KMS-11 (cell line): ENCODE results near the gene ARHGAP1.
A peak's percentile ranks its signal among the peaks of the same experiment; 100 is the strongest.

ENCODE experiments used
- H2AFZ ChIP-seq: fragments of 200-600 bp; sonication (generic); 2 replicates; pipeline ENCODE4 v1.6.1; 2016; ENCODE audit warnings: antibody characterized with exemption, mixed run types, low read depth
- H3K27ac ChIP-seq: fragments of 200-600 bp; sonication (generic); 2 replicates; pipeline ENCODE4 v1.6.1; 2016; ENCODE audit warnings: mild to moderate bottlenecking, mixed run types
- H3K27me3 ChIP-seq: fragments of 200-600 bp; sonication (generic); 2 replicates; pipeline ENCODE4 v1.6.1; 2017; ENCODE audit warnings: mild to moderate bottlenecking, low read depth, mixed run types, moderate library complexity; ENCODE audit not compliant: insufficient read depth
- H3K36me3 ChIP-seq: fragments of 200-600 bp; sonication (generic); 2 replicates; pipeline ENCODE4 v1.6.1; 2017; ENCODE audit warnings: mild to moderate bottlenecking, mixed run types; ENCODE audit not compliant: insufficient read depth
- H3K4me1 ChIP-seq: fragments of 200-600 bp; sonication (generic); 2 replicates; pipeline ENCODE4 v1.6.1; 2016; ENCODE audit warnings: mild to moderate bottlenecking, low read depth, mixed run types; ENCODE audit not compliant: poor library complexity, severe bottlenecking
- H3K4me2 ChIP-seq: fragments of 200-600 bp; sonication (generic); 2 replicates; pipeline ENCODE4 v1.7.0; 2016; ENCODE audit warnings: mild to moderate bottlenecking, mixed run types
- H3K4me3 ChIP-seq: fragments of 200-600 bp; sonication (generic); IDR thresholded peaks from 2 replicates; pipeline ENCODE4 v1.6.1; 2017; ENCODE audit warnings: low read depth, low read length, mixed read lengths; ENCODE audit not compliant: insufficient read depth
- H3K79me2 ChIP-seq: fragments of 200-600 bp; sonication (generic); 2 replicates; pipeline ENCODE4 v1.6.1; 2016; ENCODE audit warnings: low read depth, mixed run types; ENCODE audit not compliant: insufficient read depth
- H3K9ac ChIP-seq: fragments of 200-600 bp; sonication (generic); 2 replicates; pipeline ENCODE4 v1.6.1; 2016; ENCODE audit warnings: mild to moderate bottlenecking, mixed run types
- H4K20me1 ChIP-seq: fragments of 200-600 bp; sonication (generic); 2 replicates; pipeline ENCODE4 v1.6.1; 2016; ENCODE audit warnings: mild to moderate bottlenecking, mixed run types; ENCODE audit not compliant: insufficient read depth
- TF ChIP-seq, protein P1 (sequence below): fragments of 200-600 bp; sonication (generic); conservative IDR thresholded peaks from 2 replicates; pipeline ENCODE4 v1.6.1; 2017; ENCODE audit warnings: low read depth, mild to moderate bottlenecking, antibody characterized with exemption, low read length, moderate library complexity, mixed read lengths

Gene ARHGAP1

DNA sequence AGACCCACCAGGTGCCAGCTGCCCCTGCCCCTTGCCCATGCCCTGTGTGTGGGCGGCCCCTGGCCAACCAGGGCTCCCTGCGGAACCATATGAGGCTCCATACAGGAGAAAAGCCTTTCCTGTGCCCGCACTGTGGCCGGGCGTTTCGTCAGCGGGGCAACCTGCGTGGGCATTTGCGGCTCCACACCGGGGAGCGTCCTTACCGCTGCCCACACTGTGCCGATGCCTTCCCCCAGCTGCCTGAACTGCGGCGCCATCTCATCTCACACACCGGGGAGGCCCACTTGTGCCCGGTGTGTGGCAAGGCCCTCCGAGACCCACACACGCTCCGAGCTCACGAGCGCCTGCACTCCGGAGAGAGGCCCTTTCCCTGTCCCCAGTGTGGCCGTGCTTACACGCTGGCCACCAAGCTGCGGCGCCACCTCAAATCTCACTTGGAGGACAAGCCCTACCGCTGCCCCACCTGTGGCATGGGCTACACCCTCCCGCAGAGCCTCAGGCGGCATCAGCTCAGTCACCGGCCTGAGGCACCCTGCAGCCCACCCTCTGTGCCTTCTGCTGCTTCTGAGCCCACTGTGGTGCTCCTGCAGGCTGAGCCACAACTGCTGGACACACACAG, 4.8 kb upstream of the ARHGAP1 start:
- TF ChIP-seq, protein P1, sequence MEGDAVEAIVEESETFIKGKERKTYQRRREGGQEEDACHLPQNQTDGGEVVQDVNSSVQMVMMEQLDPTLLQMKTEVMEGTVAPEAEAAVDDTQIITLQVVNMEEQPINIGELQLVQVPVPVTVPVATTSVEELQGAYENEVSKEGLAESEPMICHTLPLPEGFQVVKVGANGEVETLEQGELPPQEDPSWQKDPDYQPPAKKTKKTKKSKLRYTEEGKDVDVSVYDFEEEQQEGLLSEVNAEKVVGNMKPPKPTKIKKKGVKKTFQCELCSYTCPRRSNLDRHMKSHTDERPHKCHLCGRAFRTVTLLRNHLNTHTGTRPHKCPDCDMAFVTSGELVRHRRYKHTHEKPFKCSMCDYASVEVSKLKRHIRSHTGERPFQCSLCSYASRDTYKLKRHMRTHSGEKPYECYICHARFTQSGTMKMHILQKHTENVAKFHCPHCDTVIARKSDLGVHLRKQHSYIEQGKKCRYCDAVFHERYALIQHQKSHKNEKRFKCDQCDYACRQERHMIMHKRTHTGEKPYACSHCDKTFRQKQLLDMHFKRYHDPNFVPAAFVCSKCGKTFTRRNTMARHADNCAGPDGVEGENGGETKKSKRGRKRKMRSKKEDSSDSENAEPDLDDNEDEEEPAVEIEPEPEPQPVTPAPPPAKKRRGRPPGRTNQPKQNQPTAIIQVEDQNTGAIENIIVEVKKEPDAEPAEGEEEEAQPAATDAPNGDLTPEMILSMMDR, result no peak
- Histone ChIP-seq H3K27me3 (no peaks in the 10 kb centered on the region), H3K36me3 (no peaks in the 10 kb centered on the region), H3K27ac (no peak overlapping the region), H3K4me1 (peaks cover 13% of the 10 kb centered on the region), H3K79me2 (peaks cover 22% of the 10 kb centered on the region), H3K9ac (no peak overlapping the region), H3K4me3 (no peak overlapping the region), H2AFZ (no peak overlapping the region), H4K20me1 (no peaks in the 10 kb centered on the region), H3K4me2 (no peak overlapping the region)

DNA sequence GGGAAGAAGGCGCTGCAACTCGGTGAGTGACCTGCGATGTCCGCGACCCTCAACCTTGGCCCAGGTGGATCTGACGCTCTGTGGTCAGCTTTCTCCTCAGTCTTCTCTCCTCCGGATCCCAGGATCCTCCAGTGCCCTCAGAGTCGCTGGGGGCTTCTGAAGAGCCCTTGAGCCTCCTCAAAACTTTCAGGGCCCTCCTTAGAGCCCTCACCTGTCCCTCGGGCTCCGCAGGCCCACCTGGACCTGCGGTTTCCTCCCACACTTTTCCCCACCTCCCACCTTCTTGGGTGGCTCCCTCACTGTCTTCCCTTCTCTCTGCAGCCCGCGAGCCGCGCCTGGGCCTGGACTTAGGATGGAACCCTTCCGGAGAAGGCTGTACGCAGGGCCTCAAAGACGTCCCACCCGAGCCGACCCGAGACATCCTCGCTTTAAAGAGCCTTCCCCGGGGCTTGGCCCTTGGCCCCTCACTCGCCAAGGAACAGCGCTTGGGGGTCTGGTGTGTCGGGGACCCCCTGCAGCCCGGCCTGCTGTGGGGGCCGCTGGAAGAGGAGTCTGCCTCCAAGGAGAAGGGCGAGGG, 747 bp upstream of the ARHGAP1 start:
- H3K36me3 ChIP-seq, result no peaks in the 10 kb centered on the region
- H3K4me1 ChIP-seq, result peaks cover 31% of the 10 kb centered on the region
- H3K4me3 ChIP-seq, result no peak overlapping the region
- peak overlapping the region; percentile 98 for H3K4me2 ChIP-seq
- H4K20me1 ChIP-seq, result no peaks in the 10 kb centered on the region
- no peaks in the 10 kb centered on the region for H3K27me3 ChIP-seq
- H3K27ac ChIP-seq, result peak overlapping the region; percentile 52
- H3K9ac ChIP-seq, result peak overlapping the region; percentile 75
- peaks cover 45% of the 10 kb centered on the region for H3K79me2 ChIP-seq
- H2AFZ ChIP-seq, result peak overlapping the region; percentile 76; the same call in 1 of the 2 replicates
- TF ChIP-seq, protein P1, result no peak

GRCh38 chr11:46698597-46698996, 1.8 kb downstream of the ARHGAP1 start:
- no peak overlapping the region for H3K9ac ChIP-seq
- H2AFZ ChIP-seq, result no peak overlapping the region
- no peaks in the 10 kb centered on the region for H4K20me1 ChIP-seq
- no peak overlapping the region for H3K4me3 ChIP-seq
- H3K4me1 ChIP-seq, result peaks cover 31% of the 10 kb centered on the region
- no peaks in the 10 kb centered on the region for H3K27me3 ChIP-seq
- no peak overlapping the region for H3K4me2 ChIP-seq
- H3K36me3 ChIP-seq, result no peaks in the 10 kb centered on the region
- TF ChIP-seq, protein P1, result no peak
- no peak overlapping the region for H3K27ac ChIP-seq
- H3K79me2 ChIP-seq, result peaks cover 45% of the 10 kb centered on the region

- Histone ChIP-seq H3K79me2 (peaks cover 42% of the 10 kb centered on the region), H4K20me1 (no peaks in the 10 kb centered on the region), H3K4me2 (no peak overlapping the region), H3K27me3 (no peaks in the 10 kb centered on the region), H3K27ac (no peak overlapping the region), H3K9ac (no peak overlapping the region), H2AFZ (no peak overlapping the region), H3K36me3 (no peaks in the 10 kb centered on the region), H3K4me1 (peaks cover 30% of the 10 kb centered on the region), H3K4me3 (no peak overlapping the region)
- TF ChIP-seq, protein P1, result no peak
These were observed 2.7 kb downstream of the ARHGAP1 start for GRCh38 chr11:46697723-46698122.
